ENCODE measurements around the gene CERCAM.

- TF ChIP-seq ARNTL (CRISPR knock-in tag; IDR thresholded peaks at IDR 0.05; ENCODE audit: borderline replicate concordance, low read depth) = no peak
- no peak for TF ChIP-seq RARB (CRISPR knock-in tag; IDR thresholded peaks at IDR 0.05)
- no peak for TF ChIP-seq ZNF8 (CRISPR knock-in tag; IDR thresholded peaks at IDR 0.05)
- no peak for TF ChIP-seq TCF4 (CRISPR knock-in tag; IDR thresholded peaks at IDR 0.05; ENCODE audit: borderline replicate concordance)
- no peak for TF ChIP-seq ZNF565 (CRISPR knock-in tag; conservative IDR thresholded peaks at IDR 0.05; ENCODE audit: low read depth)
- no peak for TF ChIP-seq PATZ1 (CRISPR knock-in tag; IDR thresholded peaks at IDR 0.05; ENCODE audit: borderline replicate concordance)
- no peak for TF ChIP-seq SNAI2 (CRISPR knock-in tag; IDR thresholded peaks at IDR 0.05)
- no peak for TF ChIP-seq BACH2 (CRISPR knock-in tag; IDR thresholded peaks at IDR 0.05; ENCODE audit: borderline replicate concordance)
- no peak for TF ChIP-seq ZC3H10 (CRISPR knock-in tag; IDR thresholded peaks at IDR 0.05)
- TF ChIP-seq CSDC2 (CRISPR knock-in tag; IDR thresholded peaks at IDR 0.05) = no peak
- TF ChIP-seq CREB5 (CRISPR knock-in tag; IDR thresholded peaks at IDR 0.05; ENCODE audit: low read depth) = no peak
Measured at GRCh38 chr9:128416432-128417019, 4.1 kb upstream of the CERCAM start.
